HEK293 (cell line): ENCODE data around the gene CRB2.

Experiments
- EGR2 ChIP-seq: fragments of 450-650 bp; formaldehyde crosslinking; IDR thresholded peaks from 2 replicates; pipeline ENCODE4 v1.5.1; 2016; ENCODE audit warnings: low read depth, missing biosample characterization, missing genetic modification characterization
- OVOL3 ChIP-seq: fragments of 450-650 bp; formaldehyde crosslinking; IDR thresholded peaks from 2 replicates; pipeline ENCODE4 v1.5.1; 2016; ENCODE audit warnings: missing biosample characterization, missing genetic modification characterization
- YY1 ChIP-seq: fragments of 450-650 bp; formaldehyde crosslinking; IDR thresholded peaks from 2 replicates; pipeline ENCODE4 v1.5.1; 2018; ENCODE audit warnings: missing biosample characterization, missing genetic modification characterization
- ZFP3 ChIP-seq: fragments of 450-650 bp; formaldehyde crosslinking; IDR thresholded peaks from 2 replicates; pipeline ENCODE4 v1.5.1; 2016; ENCODE audit warnings: low read depth, missing biosample characterization, missing genetic modification characterization
- ZFP37 ChIP-seq: fragments of 450-650 bp; formaldehyde crosslinking; IDR thresholded peaks from 2 replicates; pipeline ENCODE4 v1.5.1; 2016; ENCODE audit warnings: missing biosample characterization, missing genetic modification characterization
- ZNF114 ChIP-seq: fragments of 450-650 bp; formaldehyde crosslinking; IDR thresholded peaks from 2 replicates; pipeline ENCODE4 v1.5.0; 2017; ENCODE audit warnings: missing biosample characterization, missing genetic modification characterization
- ZNF155 ChIP-seq: fragments of 450-650 bp; formaldehyde crosslinking; IDR thresholded peaks from 2 replicates; pipeline ENCODE4 v1.5.1; 2016; ENCODE audit warnings: missing biosample characterization, missing genetic modification characterization
- ZNF830 ChIP-seq: fragments of 450-650 bp; IDR thresholded peaks from 2 replicates; pipeline ENCODE4 v1.5.0; 2018; ENCODE audit warnings: missing biosample characterization, missing genetic modification characterization, low read depth, mild to moderate bottlenecking, moderate library complexity
- TF ChIP-seq, protein P1 (sequence below): fragments of 450-650 bp; formaldehyde crosslinking; IDR thresholded peaks from 2 replicates; pipeline ENCODE4 v1.5.1; 2017; ENCODE audit warnings: missing biosample characterization, missing genetic modification characterization
- TF ChIP-seq, protein P2 (sequence below): fragments of 450-650 bp; formaldehyde crosslinking; IDR thresholded peaks from 2 replicates; pipeline ENCODE4 v1.5.1; 2016; ENCODE audit warnings: missing biosample characterization, missing genetic modification characterization

DNA sequence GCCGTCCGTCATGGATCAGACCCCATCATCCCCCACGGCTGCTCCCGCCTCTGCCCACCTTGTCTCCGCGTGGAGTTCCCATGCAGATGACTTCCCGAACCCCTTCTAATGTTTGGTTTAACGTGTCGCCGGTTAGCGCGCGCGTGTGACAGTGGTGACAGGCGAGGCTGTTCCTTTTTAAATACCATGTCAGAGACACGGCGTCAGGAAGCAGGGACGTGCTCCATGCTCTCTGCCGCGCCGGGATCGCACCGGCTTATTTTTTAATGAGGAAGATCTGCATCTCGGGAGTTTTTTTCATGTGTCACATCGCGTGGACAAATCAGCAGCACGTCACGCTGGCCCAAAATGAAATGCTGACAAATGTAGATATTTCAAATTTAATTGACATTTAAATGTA, 35.9 kb downstream of the CRB2 start:
- TF ChIP-seq ZFP37 (tag by site-specific recombination) (no peak), YY1 (tag by site-specific recombination) (no peak), OVOL3 (tag by site-specific recombination) (no peak), ZNF114 (no peak), EGR2 (tag by site-specific recombination) (no peak), ZNF830 (no peak), ZFP3 (tag by site-specific recombination) (no peak), ZNF155 (tag by site-specific recombination) (no peak)
- TF ChIP-seq, protein P1, sequence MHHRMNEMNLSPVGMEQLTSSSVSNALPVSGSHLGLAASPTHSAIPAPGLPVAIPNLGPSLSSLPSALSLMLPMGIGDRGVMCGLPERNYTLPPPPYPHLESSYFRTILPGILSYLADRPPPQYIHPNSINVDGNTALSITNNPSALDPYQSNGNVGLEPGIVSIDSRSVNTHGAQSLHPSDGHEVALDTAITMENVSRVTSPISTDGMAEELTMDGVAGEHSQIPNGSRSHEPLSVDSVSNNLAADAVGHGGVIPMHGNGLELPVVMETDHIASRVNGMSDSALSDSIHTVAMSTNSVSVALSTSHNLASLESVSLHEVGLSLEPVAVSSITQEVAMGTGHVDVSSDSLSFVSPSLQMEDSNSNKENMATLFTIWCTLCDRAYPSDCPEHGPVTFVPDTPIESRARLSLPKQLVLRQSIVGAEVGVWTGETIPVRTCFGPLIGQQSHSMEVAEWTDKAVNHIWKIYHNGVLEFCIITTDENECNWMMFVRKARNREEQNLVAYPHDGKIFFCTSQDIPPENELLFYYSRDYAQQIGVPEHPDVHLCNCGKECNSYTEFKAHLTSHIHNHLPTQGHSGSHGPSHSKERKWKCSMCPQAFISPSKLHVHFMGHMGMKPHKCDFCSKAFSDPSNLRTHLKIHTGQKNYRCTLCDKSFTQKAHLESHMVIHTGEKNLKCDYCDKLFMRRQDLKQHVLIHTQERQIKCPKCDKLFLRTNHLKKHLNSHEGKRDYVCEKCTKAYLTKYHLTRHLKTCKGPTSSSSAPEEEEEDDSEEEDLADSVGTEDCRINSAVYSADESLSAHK (tag by site-specific recombination) = no peak
- TF ChIP-seq, protein P2, sequence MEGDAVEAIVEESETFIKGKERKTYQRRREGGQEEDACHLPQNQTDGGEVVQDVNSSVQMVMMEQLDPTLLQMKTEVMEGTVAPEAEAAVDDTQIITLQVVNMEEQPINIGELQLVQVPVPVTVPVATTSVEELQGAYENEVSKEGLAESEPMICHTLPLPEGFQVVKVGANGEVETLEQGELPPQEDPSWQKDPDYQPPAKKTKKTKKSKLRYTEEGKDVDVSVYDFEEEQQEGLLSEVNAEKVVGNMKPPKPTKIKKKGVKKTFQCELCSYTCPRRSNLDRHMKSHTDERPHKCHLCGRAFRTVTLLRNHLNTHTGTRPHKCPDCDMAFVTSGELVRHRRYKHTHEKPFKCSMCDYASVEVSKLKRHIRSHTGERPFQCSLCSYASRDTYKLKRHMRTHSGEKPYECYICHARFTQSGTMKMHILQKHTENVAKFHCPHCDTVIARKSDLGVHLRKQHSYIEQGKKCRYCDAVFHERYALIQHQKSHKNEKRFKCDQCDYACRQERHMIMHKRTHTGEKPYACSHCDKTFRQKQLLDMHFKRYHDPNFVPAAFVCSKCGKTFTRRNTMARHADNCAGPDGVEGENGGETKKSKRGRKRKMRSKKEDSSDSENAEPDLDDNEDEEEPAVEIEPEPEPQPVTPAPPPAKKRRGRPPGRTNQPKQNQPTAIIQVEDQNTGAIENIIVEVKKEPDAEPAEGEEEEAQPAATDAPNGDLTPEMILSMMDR (tag by site-specific recombination) = no peak
